ENCODE data around the gene GRIK5.
"Not testable (repeated sequence)": the region's sequence is repeated elsewhere in the genome, so short reads cannot be mapped to it uniquely, and the experiment has no call there.

The GRIK5 gene

GRCh38 chr19:42053037-42053935, 16.7 kb downstream of the GRIK5 start:
- no peak for DNase-seq (ENCODE audit: low read depth in 2 of 3, low spot score in 1 of 3)

GRCh38 chr19:42052241-42052863, 17.7 kb downstream of the GRIK5 start:
- no peak for DNase-seq (ENCODE audit: low read depth in 2 of 3, low spot score in 1 of 3)

- DNase-seq (ENCODE audit: low read depth in 2 of 3, low spot score in 1 of 3): peak; percentile 28 to 44 (median 37)
Measured at GRCh38 chr19:42051166-42052115, 18.6 kb downstream of the GRIK5 start.

- DNase-seq (ENCODE audit: low read depth in 2 of 3, low spot score in 1 of 3): peak in 1 of 3 donors; percentile 17
Measured at GRCh38 chr19:42048992-42049391, 21.0 kb downstream of the GRIK5 start.

GRCh38 chr19:42045575-42045974, 24.4 kb downstream of the GRIK5 start:
- DNase-seq (ENCODE audit: low read depth in 2 of 3, low spot score in 1 of 3): no peak

GRCh38 chr19:42042455-42043170, 27.4 kb downstream of the GRIK5 start:
- DNase-seq (ENCODE audit: low read depth in 2 of 3, low spot score in 1 of 3): no peak

GRCh38 chr19:42040491-42040890, 29.5 kb downstream of the GRIK5 start:
- not testable (repeated sequence) for DNase-seq (ENCODE audit: low read depth in 2 of 3, low spot score in 1 of 3)

GRCh38 chr19:42040031-42040430, 30.0 kb downstream of the GRIK5 start:
- DNase-seq (ENCODE audit: low read depth in 2 of 3, low spot score in 1 of 3): no peak

- DNase-seq (ENCODE audit: low read depth in 2 of 3, low spot score in 1 of 3): no peak
Measured at GRCh38 chr19:42038666-42039065, 31.3 kb downstream of the GRIK5 start.

- DNase-seq (ENCODE audit: low read depth in 2 of 3, low spot score in 1 of 3): no peak
Measured at GRCh38 chr19:42037649-42038048, 32.4 kb downstream of the GRIK5 start.

- peak; percentile 40 to 66 (median 51) for DNase-seq (ENCODE audit: low read depth in 2 of 3, low spot score in 1 of 3)
Measured at GRCh38 chr19:42034640-42035391, 35.2 kb downstream of the GRIK5 start.

GRCh38 chr19:42033413-42033812, 36.6 kb downstream of the GRIK5 start:
- no peak for DNase-seq (ENCODE audit: low read depth in 2 of 3, low spot score in 1 of 3)

GRCh38 chr19:42032431-42032830, 37.6 kb downstream of the GRIK5 start:
- no peak for DNase-seq (ENCODE audit: low read depth in 2 of 3, low spot score in 1 of 3)

- no peak for DNase-seq (ENCODE audit: low read depth in 2 of 3, low spot score in 1 of 3)
Measured at GRCh38 chr19:42030645-42031440, 39.2 kb downstream of the GRIK5 start.

- peak; percentile 14 to 45 (median 26) for DNase-seq (ENCODE audit: low read depth in 2 of 3, low spot score in 1 of 3)
Measured at GRCh38 chr19:42028304-42029216, 41.4 kb downstream of the GRIK5 start.

- no peak for DNase-seq (ENCODE audit: low read depth in 2 of 3, low spot score in 1 of 3)
Measured at GRCh38 chr19:42024622-42025111, 45.3 kb downstream of the GRIK5 start.

- no peak for DNase-seq (ENCODE audit: low read depth in 2 of 3, low spot score in 1 of 3)
Measured at GRCh38 chr19:42023943-42024260, 46.1 kb downstream of the GRIK5 start.
